ENCODE data around the gene OMG. TPM values are rescaled to one million over a fixed set of nuclear protein-coding genes. Genes with fewer than 3 reads are reported as not detected.
"Not testable (repeated sequence)": the region's sequence is repeated elsewhere in the genome, so short reads cannot be mapped to it uniquely, and the experiment has no call there.

OMG gene
- total RNA-seq, 3 donors from 2014 or later: 0.96 TPM; not detected in 2

GRCh38 chr17:31289790-31290189 lies 7.2 kb downstream of the OMG start:
- TF ChIP-seq POLR2A (IDR thresholded peaks at IDR 0.05): no peak
- no peak for TF ChIP-seq POLR2AphosphoS5 (IDR thresholded peaks at IDR 0.05)
- TF ChIP-seq CTCF (IDR thresholded peaks at IDR 0.05): no peak
- Histone ChIP-seq H3K9me3 (no peaks in the 10 kb centered on the region), H3K4me1 (no peaks in the 10 kb centered on the region), H3K4me3 (no peak overlapping the region), H3K27me3 (no peaks in the 10 kb centered on the region), H3K36me3 (no peaks in the 10 kb centered on the region), H3K27ac (no peak overlapping the region)
- intact Hi-C loops (cut with DNase I; ENCODE audit: low total_unique reads): no loop called here
- no peak for DNase-seq (ENCODE audit: low spot score in 2 of 2)

- DNase-seq (ENCODE audit: low spot score in 2 of 2); H3K4me3 ChIP-seq; H3K4me1 ChIP-seq; H3K27ac ChIP-seq; H3K9me3 ChIP-seq; H3K27me3 ChIP-seq; intact Hi-C loops (cut with DNase I; ENCODE audit: low total_unique reads); H3K36me3 ChIP-seq: not testable (repeated sequence)
These were observed 9.1 kb downstream of the OMG start for GRCh38 chr17:31287932-31288331.

- no peak overlapping the region for H3K4me3 ChIP-seq
- H3K27ac ChIP-seq: no peak overlapping the region
- H3K9me3 ChIP-seq: no peaks in the 10 kb centered on the region
- H3K27me3 ChIP-seq: no peaks in the 10 kb centered on the region
- no peaks in the 10 kb centered on the region for H3K36me3 ChIP-seq
- TF ChIP-seq CTCF (IDR thresholded peaks at IDR 0.05) (no peak), POLR2A (IDR thresholded peaks at IDR 0.05) (no peak), POLR2AphosphoS5 (IDR thresholded peaks at IDR 0.05) (no peak)
- no peak for DNase-seq (ENCODE audit: low spot score in 2 of 2)
- H3K4me1 ChIP-seq: no peaks in the 10 kb centered on the region
- intact Hi-C loops (cut with DNase I; ENCODE audit: low total_unique reads): no loop called here
These were observed 10.5 kb downstream of the OMG start for GRCh38 chr17:31286587-31286986.

GRCh38 chr17:31283841-31284240 lies 13.2 kb downstream of the OMG start:
- intact Hi-C loops (cut with DNase I; ENCODE audit: low total_unique reads): no loop called here
- no peak for TF ChIP-seq POLR2AphosphoS5 (IDR thresholded peaks at IDR 0.05)
- TF ChIP-seq POLR2A (IDR thresholded peaks at IDR 0.05): no peak
- no peak for TF ChIP-seq CTCF (IDR thresholded peaks at IDR 0.05)
- H3K27ac ChIP-seq: no peak overlapping the region
- H3K4me1 ChIP-seq: no peaks in the 10 kb centered on the region
- no peaks in the 10 kb centered on the region for H3K27me3 ChIP-seq
- DNase-seq (ENCODE audit: low spot score in 2 of 2): no peak
- H3K9me3 ChIP-seq: no peaks in the 10 kb centered on the region
- no peak overlapping the region for H3K4me3 ChIP-seq
- H3K36me3 ChIP-seq: no peaks in the 10 kb centered on the region

GRCh38 chr17:31281061-31281460 lies 16.0 kb downstream of the OMG start:
- H3K4me1 ChIP-seq: no peaks in the 10 kb centered on the region
- TF ChIP-seq POLR2A (IDR thresholded peaks at IDR 0.05): no peak
- no peak for TF ChIP-seq POLR2AphosphoS5 (IDR thresholded peaks at IDR 0.05)
- TF ChIP-seq CTCF (IDR thresholded peaks at IDR 0.05): no peak
- H3K4me3 ChIP-seq: no peak overlapping the region
- intact Hi-C loops (cut with DNase I; ENCODE audit: low total_unique reads): no loop called here
- H3K27ac ChIP-seq: no peak overlapping the region
- no peaks in the 10 kb centered on the region for H3K36me3 ChIP-seq
- no peaks in the 10 kb centered on the region for H3K27me3 ChIP-seq
- no peaks in the 10 kb centered on the region for H3K9me3 ChIP-seq
- no peak for DNase-seq (ENCODE audit: low spot score in 2 of 2)

GRCh38 chr17:31279401-31279800 lies 17.6 kb downstream of the OMG start:
- intact Hi-C loops (cut with DNase I; ENCODE audit: low total_unique reads): no loop called here
- Histone ChIP-seq H3K4me1 (no peaks in the 10 kb centered on the region), H3K36me3 (no peaks in the 10 kb centered on the region), H3K27ac (no peak overlapping the region), H3K27me3 (no peaks in the 10 kb centered on the region), H3K4me3 (no peak overlapping the region), H3K9me3 (no peaks in the 10 kb centered on the region)
- no peak for DNase-seq (ENCODE audit: low spot score in 2 of 2)
- no peak for TF ChIP-seq POLR2A (IDR thresholded peaks at IDR 0.05)
- no peak for TF ChIP-seq POLR2AphosphoS5 (IDR thresholded peaks at IDR 0.05)
- TF ChIP-seq CTCF (IDR thresholded peaks at IDR 0.05): no peak

Measured in breast epithelium (tissue), 4 donors.